ENCODE results near the gene CACNG4.
A peak's percentile ranks its signal among the peaks of the same experiment; 100 is the strongest.

The CACNG4 gene

DNA sequence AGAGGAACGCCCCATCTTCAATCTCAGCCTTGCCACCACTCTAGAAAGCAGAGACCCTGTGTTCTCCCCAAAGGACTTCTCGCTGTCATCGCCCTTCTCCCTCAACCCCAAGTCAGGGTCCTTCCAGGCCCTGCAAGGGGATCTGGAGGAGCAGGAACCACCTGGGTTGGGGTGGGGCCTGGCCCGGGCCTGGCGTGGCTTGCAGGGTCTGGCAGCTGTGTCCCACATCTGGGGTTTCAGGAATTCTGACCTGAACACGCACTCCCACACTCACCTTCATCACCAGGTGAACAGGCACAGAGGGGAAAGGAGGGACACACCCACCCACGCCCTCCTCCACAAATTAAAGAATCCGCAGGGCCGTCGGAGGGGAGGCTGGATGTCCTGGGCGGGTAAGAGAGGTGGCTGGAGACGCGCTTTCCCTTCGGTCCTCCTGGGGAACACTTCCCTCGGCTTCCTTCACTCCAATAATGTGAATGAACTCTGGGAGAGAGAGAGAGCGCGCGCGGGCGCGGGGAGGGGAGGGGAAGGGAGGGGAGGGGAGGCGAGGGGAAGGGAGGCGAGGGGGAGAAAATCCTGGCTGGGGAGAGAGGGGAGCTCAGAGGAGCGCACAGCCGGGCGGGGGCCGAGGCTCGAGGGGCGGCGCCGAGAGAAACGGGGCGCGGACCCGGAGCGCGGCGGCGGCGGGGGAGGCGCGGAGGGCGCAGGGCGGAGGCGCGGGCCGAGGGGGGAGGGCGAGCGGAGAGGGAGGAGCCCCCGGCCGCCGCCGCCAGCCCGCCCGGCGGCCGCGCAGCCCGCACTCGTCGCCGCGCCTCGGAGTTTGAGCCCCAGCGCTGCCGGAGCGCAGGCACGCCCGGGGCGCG is at the start of gene CACNG4:
TSS of gene CACNG4 (plus strand) at position 799 of the 863 bp plus-strand sequence. CDS start 205 bp downstream, outside the sequence.
- H3K4me3 ChIP-seq (ENCODE audit: low read depth, low read length) = no peak within 1 kb of the TSS
- TF ChIP-seq, protein P1, sequence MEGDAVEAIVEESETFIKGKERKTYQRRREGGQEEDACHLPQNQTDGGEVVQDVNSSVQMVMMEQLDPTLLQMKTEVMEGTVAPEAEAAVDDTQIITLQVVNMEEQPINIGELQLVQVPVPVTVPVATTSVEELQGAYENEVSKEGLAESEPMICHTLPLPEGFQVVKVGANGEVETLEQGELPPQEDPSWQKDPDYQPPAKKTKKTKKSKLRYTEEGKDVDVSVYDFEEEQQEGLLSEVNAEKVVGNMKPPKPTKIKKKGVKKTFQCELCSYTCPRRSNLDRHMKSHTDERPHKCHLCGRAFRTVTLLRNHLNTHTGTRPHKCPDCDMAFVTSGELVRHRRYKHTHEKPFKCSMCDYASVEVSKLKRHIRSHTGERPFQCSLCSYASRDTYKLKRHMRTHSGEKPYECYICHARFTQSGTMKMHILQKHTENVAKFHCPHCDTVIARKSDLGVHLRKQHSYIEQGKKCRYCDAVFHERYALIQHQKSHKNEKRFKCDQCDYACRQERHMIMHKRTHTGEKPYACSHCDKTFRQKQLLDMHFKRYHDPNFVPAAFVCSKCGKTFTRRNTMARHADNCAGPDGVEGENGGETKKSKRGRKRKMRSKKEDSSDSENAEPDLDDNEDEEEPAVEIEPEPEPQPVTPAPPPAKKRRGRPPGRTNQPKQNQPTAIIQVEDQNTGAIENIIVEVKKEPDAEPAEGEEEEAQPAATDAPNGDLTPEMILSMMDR (IDR thresholded peaks at IDR 0.05; ENCODE audit: borderline replicate concordance, insufficient read depth, low read depth, low read length) = no peak

DNA sequence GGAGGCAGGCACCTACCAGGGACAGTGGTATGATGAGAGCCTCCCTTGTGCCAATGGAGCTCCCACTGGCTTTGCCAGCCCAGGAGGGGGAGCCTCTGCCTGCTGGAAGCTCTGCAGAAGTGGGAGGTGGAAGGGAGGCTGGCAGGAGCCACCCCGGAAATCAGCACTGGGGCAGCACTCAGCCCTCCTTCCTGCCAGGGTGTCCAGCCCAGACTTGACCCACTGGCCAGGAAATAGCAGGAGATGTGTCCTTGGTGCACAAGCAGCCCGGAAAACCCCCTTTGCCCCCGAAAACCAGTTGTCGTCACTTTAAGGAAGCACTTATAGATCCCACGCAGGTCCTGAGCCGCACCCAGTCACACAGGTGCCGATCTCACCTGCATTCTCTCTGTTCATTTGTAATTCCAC is 49.3 kb upstream of the CACNG4 start:
- H3K4me3 ChIP-seq (ENCODE audit: low read depth, low read length) = no peak overlapping the region
- TF ChIP-seq, protein P1 (IDR thresholded peaks at IDR 0.05; ENCODE audit: borderline replicate concordance, insufficient read depth, low read depth, low read length) = peak; percentile 13; the same call in 1 of the 2 replicates

DNA sequence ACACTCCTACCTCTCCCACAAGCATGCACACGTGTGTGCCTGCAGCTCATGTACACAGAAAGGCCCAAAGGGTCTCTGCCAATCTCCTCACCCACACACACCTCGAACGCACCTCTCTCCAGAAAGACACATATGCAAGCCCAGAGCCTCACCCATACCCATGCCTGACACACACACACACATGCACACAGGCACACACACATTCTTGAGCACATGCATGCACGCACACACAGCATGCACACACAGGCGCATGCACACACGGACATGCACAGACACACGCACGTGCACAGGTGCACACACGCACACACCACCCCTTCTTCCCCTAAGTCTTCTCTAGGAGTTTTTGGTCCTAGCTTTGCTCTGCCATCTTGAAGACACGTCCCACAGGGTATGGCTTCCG is 48.7 kb upstream of the CACNG4 start:
- no peak overlapping the region for H3K4me3 ChIP-seq (ENCODE audit: low read depth, low read length)
- TF ChIP-seq, protein P1 (IDR thresholded peaks at IDR 0.05; ENCODE audit: borderline replicate concordance, insufficient read depth, low read depth, low read length) = no peak

DNA sequence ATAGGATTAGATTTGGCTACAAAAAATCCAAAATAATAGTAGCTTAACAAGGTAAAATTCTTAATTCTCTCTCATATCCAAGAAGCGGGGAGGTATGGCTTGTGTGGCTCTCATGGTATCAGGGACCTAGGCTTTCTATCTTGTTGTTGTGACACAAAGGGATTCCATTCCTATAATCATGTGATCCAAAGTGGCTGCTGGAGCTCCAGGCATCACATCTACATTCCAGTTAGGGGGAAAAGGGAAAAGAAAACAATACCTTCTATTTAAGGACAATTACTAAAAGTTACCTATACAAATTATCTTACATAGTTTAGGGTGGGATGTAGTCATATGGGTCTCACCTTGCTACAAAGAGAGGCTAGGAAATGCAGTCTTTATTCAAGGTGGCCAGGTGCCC is 47.6 kb upstream of the CACNG4 start:
- TF ChIP-seq, protein P1 (IDR thresholded peaks at IDR 0.05; ENCODE audit: borderline replicate concordance, insufficient read depth, low read depth, low read length) = no peak
- H3K4me3 ChIP-seq (ENCODE audit: low read depth, low read length) = no peak overlapping the region

DNA sequence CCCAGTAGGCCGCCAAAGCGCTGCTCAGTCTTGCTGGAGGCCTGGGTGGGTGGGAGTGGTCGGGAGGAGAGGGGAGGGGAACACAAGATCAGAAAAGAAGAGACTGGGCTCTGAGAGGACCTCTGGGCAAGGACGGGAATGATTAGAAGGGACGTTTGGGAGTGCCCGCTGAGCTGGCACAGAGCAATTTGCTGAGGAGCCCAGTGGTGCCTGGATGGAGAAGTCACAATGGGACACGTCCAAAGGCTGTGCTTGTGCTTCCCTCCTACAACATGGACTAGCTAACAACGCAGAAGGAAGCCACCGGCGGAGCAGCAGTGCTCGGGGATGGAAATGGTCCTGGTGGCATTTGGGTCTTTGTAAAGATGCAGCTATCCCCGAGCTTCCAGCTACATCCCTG is 45.6 kb upstream of the CACNG4 start:
- no peak overlapping the region for H3K4me3 ChIP-seq (ENCODE audit: low read depth, low read length)
- TF ChIP-seq, protein P1 (IDR thresholded peaks at IDR 0.05; ENCODE audit: borderline replicate concordance, insufficient read depth, low read depth, low read length) = no peak

DNA sequence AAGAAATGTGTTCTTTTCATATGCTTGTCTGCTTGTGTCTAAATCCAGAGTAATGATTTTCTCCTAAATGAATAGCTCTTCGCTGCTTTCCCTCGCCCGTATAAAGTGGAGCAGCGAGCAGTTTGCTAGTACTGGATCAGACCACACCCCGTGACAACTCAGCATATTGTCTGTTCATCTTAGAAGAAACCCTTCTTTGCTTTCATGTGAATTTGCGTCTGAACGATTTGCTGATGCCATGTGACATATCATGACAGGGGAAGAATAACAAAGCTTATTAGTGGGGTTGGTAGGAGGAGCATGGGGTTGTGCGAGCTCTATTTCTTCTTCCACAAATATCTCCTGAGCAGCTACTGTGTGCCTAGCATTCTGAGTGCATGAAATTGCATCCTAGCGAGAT is 44.1 kb upstream of the CACNG4 start:
- TF ChIP-seq, protein P1 (IDR thresholded peaks at IDR 0.05; ENCODE audit: borderline replicate concordance, insufficient read depth, low read depth, low read length) = no peak
- no peak overlapping the region for H3K4me3 ChIP-seq (ENCODE audit: low read depth, low read length)

DNA sequence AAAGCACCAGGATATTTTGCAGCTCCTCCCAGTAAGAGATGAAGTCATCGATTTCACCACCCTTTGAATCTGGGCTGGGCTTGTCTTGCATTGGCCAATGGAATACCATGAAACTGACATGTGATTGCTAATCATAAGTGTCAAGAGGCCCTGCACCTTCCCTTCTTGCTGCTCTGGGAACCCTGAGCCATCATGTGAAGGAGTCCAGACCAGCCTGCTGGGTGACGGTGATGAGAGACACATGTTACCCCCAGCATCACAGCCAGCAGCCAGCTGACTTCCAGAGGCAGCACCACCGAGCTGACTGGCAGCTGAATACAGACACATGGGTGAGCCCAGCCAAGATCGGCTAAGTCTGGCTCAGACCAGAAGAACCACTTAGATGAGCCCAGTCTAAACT is 43.6 kb upstream of the CACNG4 start:
- TF ChIP-seq, protein P1 (IDR thresholded peaks at IDR 0.05; ENCODE audit: borderline replicate concordance, insufficient read depth, low read depth, low read length) = no peak

More for the DNA sequence above, 43.6 kb upstream of the CACNG4 start:
- no peak overlapping the region for H3K4me3 ChIP-seq (ENCODE audit: low read depth, low read length)
